SK-N-SH treated with all-trans-retinoic acid at 6 μM for 48 hours (cell line): Measurements from ENCODE around the gene HELZ2.

Experiments used
- ATAC-seq: fragments of 200-7000 bp; cut with Tn5 transposase; 3 replicates; pipeline ENCODE4 v1.9.1; 2020; ENCODE audit warnings: mild to moderate bottlenecking, moderate library complexity
- ARNTL ChIP-seq: fragments of 450-650 bp; formaldehyde crosslinking; IDR thresholded peaks from 2 replicates; pipeline ENCODE4 v1.5.0; 2020; ENCODE audit warnings: low read depth, mild to moderate bottlenecking, moderate library complexity, borderline replicate concordance
- BACH2 ChIP-seq: fragments of 250-450 bp; sonication (Bioruptor Pico); IDR thresholded peaks from 2 replicates; pipeline ENCODE4 v1.9.0; 2021; ENCODE audit warnings: mild to moderate bottlenecking, borderline replicate concordance
- CSDC2 ChIP-seq: fragments of 250-450 bp; sonication (Bioruptor Pico); IDR thresholded peaks from 2 replicates; pipeline ENCODE4 v1.5.0; 2020; ENCODE audit warnings: mild to moderate bottlenecking, moderate library complexity
- ESRRG ChIP-seq: fragments of 250-450 bp; sonication (Bioruptor Pico); IDR thresholded peaks from 2 replicates; pipeline ENCODE4 v1.6.1; 2021; ENCODE audit warnings: mild to moderate bottlenecking
- GLIS3 ChIP-seq: fragments of 250-450 bp; sonication (Bioruptor Pico); IDR thresholded peaks from 2 replicates; pipeline ENCODE4 v1.5.0; 2020; ENCODE audit warnings: mild to moderate bottlenecking, moderate library complexity
- PATZ1 ChIP-seq: fragments of 250-450 bp; sonication (Bioruptor Pico); IDR thresholded peaks from 2 replicates; pipeline ENCODE4 v1.8.0; 2020; ENCODE audit warnings: mild to moderate bottlenecking, moderate library complexity, borderline replicate concordance
- PPARA ChIP-seq: fragments of 250-450 bp; sonication (Bioruptor Pico); IDR thresholded peaks from 2 replicates; pipeline ENCODE4 v1.5.0; 2020; ENCODE audit warnings: mild to moderate bottlenecking, borderline replicate concordance
- RARB ChIP-seq: fragments of 250-450 bp; sonication (Bioruptor Pico); IDR thresholded peaks from 2 replicates; pipeline ENCODE4 v1.8.0; 2021; ENCODE audit warnings: mild to moderate bottlenecking, moderate library complexity
- SNAI2 ChIP-seq: fragments of 250-450 bp; sonication (Bioruptor Pico); IDR thresholded peaks from 2 replicates; pipeline ENCODE4 v1.5.0; 2020; ENCODE audit warnings: mild to moderate bottlenecking, moderate library complexity
- TCF4 ChIP-seq: fragments of 250-450 bp; sonication (Bioruptor Pico); IDR thresholded peaks from 2 replicates; pipeline ENCODE4 v1.8.0; 2021; ENCODE audit warnings: mild to moderate bottlenecking, moderate library complexity, borderline replicate concordance
- TOX ChIP-seq: fragments of 250-450 bp; sonication (Bioruptor Pico); IDR thresholded peaks from 2 replicates; pipeline ENCODE4 v1.8.0; 2021; ENCODE audit warnings: mild to moderate bottlenecking, moderate library complexity, borderline replicate concordance
- TSHZ2 ChIP-seq: fragments of 250-450 bp; sonication (Bioruptor Pico); IDR thresholded peaks from 2 replicates; pipeline ENCODE4 v1.5.0; 2020; ENCODE audit warnings: mild to moderate bottlenecking, moderate library complexity
- ZC3H10 ChIP-seq: fragments of 250-450 bp; sonication (Bioruptor Pico); IDR thresholded peaks from 2 replicates; pipeline ENCODE4 v1.5.1; 2021; ENCODE audit warnings: mild to moderate bottlenecking, moderate library complexity
- ZFP3 ChIP-seq: fragments of 250-450 bp; sonication (Bioruptor Pico); IDR thresholded peaks from 2 replicates; pipeline ENCODE4 v1.5.0; 2020; ENCODE audit warnings: mild to moderate bottlenecking, moderate library complexity
- ZFP30 ChIP-seq: fragments of 450-650 bp; formaldehyde crosslinking; IDR thresholded peaks from 2 replicates; pipeline ENCODE4 v1.5.0; 2022; ENCODE audit warnings: mild to moderate bottlenecking, moderate library complexity
- ZNF8 ChIP-seq: fragments of 450-650 bp; formaldehyde crosslinking; IDR thresholded peaks from 2 replicates; pipeline ENCODE4 v1.5.0; 2020; ENCODE audit warnings: mild to moderate bottlenecking, moderate library complexity
- TF ChIP-seq, protein P1 (sequence below): fragments of 250-450 bp; sonication (Bioruptor Pico); IDR thresholded peaks from 2 replicates; pipeline ENCODE4 v1.5.1; 2020; ENCODE audit warnings: low read depth, mild to moderate bottlenecking, moderate library complexity
- TF ChIP-seq, protein P2 (sequence below): fragments of 250-450 bp; sonication (Bioruptor Pico); IDR thresholded peaks from 2 replicates; pipeline ENCODE4 v1.8.0; 2021; ENCODE audit warnings: low read depth, mild to moderate bottlenecking, moderate library complexity, borderline replicate concordance

The HELZ2 gene

DNA sequence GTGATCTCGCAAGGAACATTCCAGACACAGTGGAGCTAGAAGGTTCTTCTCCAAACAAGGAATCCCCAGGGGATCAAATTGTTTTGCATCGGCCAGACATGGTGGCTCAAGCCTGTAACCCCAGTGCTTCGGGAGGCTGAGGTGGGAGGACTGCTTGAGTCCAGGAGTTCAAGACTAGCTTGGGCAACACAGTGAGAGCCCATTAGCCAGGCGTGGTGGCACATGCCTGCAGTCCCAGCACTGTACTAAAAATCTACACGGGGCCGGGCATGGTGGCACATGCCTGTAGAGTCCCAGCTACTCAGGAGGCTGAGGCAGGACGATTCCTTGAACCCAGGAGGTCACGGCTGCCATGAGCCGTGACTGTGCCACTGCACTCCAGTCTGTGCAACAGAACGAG is 37.6 kb upstream of the HELZ2 start:
- TF ChIP-seq ZFP30 (CRISPR knock-in tag) (no peak), SNAI2 (CRISPR knock-in tag) (no peak)
- no peak for ATAC-seq

DNA sequence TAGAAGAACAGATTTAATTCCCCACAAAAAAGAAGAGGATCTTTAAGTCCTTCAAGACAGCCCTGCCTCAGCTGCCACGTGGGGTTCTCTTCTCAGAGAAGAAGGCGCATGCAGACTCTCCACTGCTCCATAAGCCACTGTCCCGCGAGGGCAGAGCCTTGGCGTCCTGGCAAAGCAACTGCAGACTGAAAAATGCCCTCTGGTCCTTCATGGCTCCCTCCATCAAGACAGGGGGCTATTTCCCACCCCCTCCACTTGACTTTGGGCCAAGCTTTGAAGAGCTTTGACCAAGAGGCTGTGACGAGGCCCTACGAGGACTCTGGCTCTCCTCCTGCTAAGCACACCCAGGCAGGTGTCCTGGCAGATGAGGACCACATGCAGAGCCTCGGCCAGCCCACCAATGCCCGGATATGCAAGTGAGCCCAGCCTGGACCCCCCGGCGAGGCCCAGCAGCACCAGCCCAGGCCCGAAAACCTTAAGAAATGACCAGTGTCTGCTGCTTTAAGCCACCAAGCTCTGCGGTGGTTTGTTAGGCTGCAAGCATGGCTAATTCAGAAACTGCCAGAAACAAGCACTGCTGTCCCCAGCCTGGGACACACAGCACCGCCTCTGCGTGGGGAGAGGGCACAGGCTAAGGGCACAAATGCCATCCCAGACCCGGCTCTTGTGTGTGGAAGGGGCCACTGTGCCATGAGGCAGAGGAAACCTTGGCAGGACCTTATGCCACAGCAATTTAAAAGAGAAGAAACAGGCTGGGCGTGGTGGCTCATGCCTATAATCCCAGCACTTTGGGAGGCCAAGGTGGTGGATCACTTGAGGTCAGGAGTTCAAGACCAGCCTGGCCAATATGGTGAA is 36.8 kb upstream of the HELZ2 start:
- TF ChIP-seq PATZ1 (CRISPR knock-in tag) (no peak), TSHZ2 (CRISPR knock-in tag) (no peak)
- ATAC-seq: no peak

DNA sequence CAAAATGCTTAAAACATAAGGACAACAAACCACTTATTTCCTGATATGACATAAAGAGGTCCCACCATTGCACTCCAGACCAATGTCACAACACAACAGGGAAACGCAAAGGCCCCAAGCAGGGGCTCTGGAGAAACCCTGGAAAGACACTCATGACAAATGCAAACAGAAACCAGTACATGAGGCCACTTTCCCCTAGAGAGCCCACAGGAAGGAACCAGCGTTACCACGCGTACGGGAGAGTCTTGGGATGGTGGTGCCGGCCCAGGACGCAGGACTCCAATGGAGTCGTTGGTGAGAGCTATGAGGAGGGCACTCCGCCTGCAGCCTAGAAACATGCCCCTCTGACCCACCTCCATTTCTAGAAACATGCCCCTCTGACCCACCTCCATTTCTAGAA is 32.6 kb upstream of the HELZ2 start:
- TF ChIP-seq ZFP3 (no peak), ZC3H10 (CRISPR knock-in tag) (no peak), ARNTL (CRISPR knock-in tag) (no peak), PPARA (CRISPR knock-in tag) (no peak), CSDC2 (CRISPR knock-in tag) (no peak), TSHZ2 (CRISPR knock-in tag) (no peak), ZFP30 (CRISPR knock-in tag) (no peak), RARB (no peak), ZNF8 (CRISPR knock-in tag) (no peak), TOX (CRISPR knock-in tag) (no peak), BACH2 (no peak), TCF4 (CRISPR knock-in tag) (no peak), ESRRG (CRISPR knock-in tag) (no peak), GLIS3 (no peak), PATZ1 (CRISPR knock-in tag) (no peak)
- TF ChIP-seq, protein P1, sequence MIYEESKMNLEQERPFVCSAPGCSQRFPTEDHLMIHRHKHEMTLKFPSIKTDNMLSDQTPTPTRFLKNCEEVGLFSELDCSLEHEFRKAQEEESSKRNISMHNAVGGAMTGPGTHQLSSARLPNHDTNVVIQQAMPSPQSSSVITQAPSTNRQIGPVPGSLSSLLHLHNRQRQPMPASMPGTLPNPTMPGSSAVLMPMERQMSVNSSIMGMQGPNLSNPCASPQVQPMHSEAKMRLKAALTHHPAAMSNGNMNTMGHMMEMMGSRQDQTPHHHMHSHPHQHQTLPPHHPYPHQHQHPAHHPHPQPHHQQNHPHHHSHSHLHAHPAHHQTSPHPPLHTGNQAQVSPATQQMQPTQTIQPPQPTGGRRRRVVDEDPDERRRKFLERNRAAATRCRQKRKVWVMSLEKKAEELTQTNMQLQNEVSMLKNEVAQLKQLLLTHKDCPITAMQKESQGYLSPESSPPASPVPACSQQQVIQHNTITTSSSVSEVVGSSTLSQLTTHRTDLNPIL: no peak
- TF ChIP-seq, protein P2, sequence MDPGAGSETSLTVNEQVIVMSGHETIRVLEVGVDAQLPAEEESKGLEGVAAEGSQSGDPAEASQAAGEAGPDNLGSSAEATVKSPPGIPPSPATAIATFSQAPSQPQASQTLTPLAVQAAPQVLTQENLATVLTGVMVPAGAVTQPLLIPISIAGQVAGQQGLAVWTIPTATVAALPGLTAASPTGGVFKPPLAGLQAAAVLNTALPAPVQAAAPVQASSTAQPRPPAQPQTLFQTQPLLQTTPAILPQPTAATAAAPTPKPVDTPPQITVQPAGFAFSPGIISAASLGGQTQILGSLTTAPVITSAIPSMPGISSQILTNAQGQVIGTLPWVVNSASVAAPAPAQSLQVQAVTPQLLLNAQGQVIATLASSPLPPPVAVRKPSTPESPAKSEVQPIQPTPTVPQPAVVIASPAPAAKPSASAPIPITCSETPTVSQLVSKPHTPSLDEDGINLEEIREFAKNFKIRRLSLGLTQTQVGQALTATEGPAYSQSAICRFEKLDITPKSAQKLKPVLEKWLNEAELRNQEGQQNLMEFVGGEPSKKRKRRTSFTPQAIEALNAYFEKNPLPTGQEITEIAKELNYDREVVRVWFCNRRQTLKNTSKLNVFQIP (CRISPR knock-in tag): no peak
- no peak for ATAC-seq
